Progenitor cell of endocrine pancreas (in vitro differentiated cells): ENCODE results near the gene H1-8. TPM values are rescaled to one million over a fixed set of nuclear protein-coding genes. Genes with fewer than 3 reads are reported as not detected.
A peak's percentile ranks its signal among the peaks of the same experiment; 100 is the strongest.

Source experiments
- DNase-seq: peaks from one replicate; pipeline ENCODE4 v3.0.0; 2021; ENCODE audit warnings: low spot score; ENCODE audit not compliant: unreplicated experiment
- H3K27ac Mint-ChIP-seq: 2 replicates; pipeline ENCODE4 v1.8.0; 2021; ENCODE audit warnings: mild to moderate bottlenecking, moderate library complexity, mixed read lengths
- H3K27me3 Mint-ChIP-seq: 2 replicates; pipeline ENCODE4 v1.8.0; 2021; ENCODE audit warnings: mixed read lengths
- H3K36me3 Mint-ChIP-seq: 2 replicates; pipeline ENCODE4 v1.8.0; 2022; ENCODE audit warnings: mixed read lengths; ENCODE audit not compliant: insufficient read depth
- H3K4me1 Mint-ChIP-seq: 2 replicates; pipeline ENCODE4 v1.8.0; 2021; ENCODE audit warnings: low read depth, mixed read lengths
- H3K4me3 Mint-ChIP-seq: 2 replicates; pipeline ENCODE4 v1.8.0; 2021; ENCODE audit warnings: low read depth, mild to moderate bottlenecking, moderate library complexity, mixed read lengths
- H3K9me3 Mint-ChIP-seq: 2 replicates; pipeline ENCODE4 v1.8.0; 2021; ENCODE audit warnings: low read depth, mixed read lengths
- CTCF ChIP-seq: fragments of 200-600 bp; sonication (generic); IDR thresholded peaks from one replicate; pipeline ENCODE4 v1.5.0; 2021; ENCODE audit warnings: antibody characterized with exemption, mild to moderate bottlenecking; ENCODE audit not compliant: unreplicated experiment
- total RNA-seq: library from RNA; stranded (reverse); gene quantifications from 2 replicates; pipeline ENCODE4 v1.2.1, GENCODE V29; 2021

H1-8 gene
- total RNA-seq, 1 donor from 2014 or later = not detected

DNA sequence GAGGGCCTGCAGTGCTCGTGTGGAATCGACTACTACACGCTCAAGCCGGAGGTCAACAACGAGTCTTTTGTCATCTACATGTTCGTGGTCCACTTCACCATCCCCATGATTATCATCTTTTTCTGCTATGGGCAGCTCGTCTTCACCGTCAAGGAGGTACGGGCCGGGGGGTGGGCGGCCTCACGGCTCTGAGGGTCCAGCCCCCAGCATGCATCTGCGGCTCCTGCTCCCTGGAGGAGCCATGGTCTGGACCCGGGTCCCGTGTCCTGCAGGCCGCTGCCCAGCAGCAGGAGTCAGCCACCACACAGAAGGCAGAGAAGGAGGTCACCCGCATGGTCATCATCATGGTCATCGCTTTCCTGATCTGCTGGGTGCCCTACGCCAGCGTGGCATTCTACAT lies 10.7 kb upstream of the H1-8 start:
- Mint-ChIP-seq H3K27ac (no peak overlapping the region), H3K4me3 (no peak overlapping the region), H3K27me3 (no peaks in the 10 kb centered on the region), H3K9me3 (no peaks in the 10 kb centered on the region), H3K4me1 (peaks cover 20% of the 10 kb centered on the region), H3K36me3 (no peaks in the 10 kb centered on the region)
- no peak for DNase-seq
- no peak for TF ChIP-seq CTCF

DNA sequence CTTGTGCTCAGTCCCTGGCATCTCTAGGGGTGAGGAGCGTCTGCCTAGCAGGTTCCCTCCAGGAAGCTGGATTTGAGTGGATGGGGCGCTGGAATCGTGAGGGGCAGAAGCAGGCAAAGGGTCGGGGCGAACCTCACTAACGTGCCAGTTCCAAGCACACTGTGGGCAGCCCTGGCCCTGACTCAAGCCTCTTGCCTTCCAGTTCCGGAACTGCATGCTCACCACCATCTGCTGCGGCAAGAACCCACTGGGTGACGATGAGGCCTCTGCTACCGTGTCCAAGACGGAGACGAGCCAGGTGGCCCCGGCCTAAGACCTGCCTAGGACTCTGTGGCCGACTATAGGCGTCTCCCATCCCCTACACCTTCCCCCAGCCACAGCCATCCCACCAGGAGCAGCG lies 9.6 kb upstream of the H1-8 start:
- DNase-seq = no peak
- Mint-ChIP-seq H3K4me1 (peaks cover 20% of the 10 kb centered on the region), H3K36me3 (no peaks in the 10 kb centered on the region), H3K27ac (no peak overlapping the region), H3K9me3 (no peaks in the 10 kb centered on the region), H3K27me3 (no peaks in the 10 kb centered on the region), H3K4me3 (no peak overlapping the region)
- TF ChIP-seq CTCF = no peak

- H3K9me3 Mint-ChIP-seq = no peaks in the 10 kb centered on the region
- H3K4me3 Mint-ChIP-seq = no peak overlapping the region
- DNase-seq = no peak
- peaks cover 20% of the 10 kb centered on the region for H3K4me1 Mint-ChIP-seq
- no peaks in the 10 kb centered on the region for H3K36me3 Mint-ChIP-seq
- peak overlapping the region; percentile 80 for H3K27ac Mint-ChIP-seq
- H3K27me3 Mint-ChIP-seq = no peaks in the 10 kb centered on the region
- no peak for TF ChIP-seq CTCF
Measured at GRCh38 chr3:129534428-129535027, 8.4 kb upstream of the H1-8 start.

- no peak for TF ChIP-seq CTCF
- Mint-ChIP-seq H3K27me3 (no peaks in the 10 kb centered on the region), H3K4me1 (peaks cover 17% of the 10 kb centered on the region), H3K9me3 (no peaks in the 10 kb centered on the region), H3K36me3 (no peaks in the 10 kb centered on the region), H3K27ac (no peak overlapping the region), H3K4me3 (no peak overlapping the region)
- no peak for DNase-seq
Measured at GRCh38 chr3:129535075-129535474, 7.9 kb upstream of the H1-8 start.

- H3K4me1 Mint-ChIP-seq = peaks cover 11% of the 10 kb centered on the region
- H3K27me3 Mint-ChIP-seq = no peaks in the 10 kb centered on the region
- no peaks in the 10 kb centered on the region for H3K36me3 Mint-ChIP-seq
- peak overlapping the region; percentile 20 for H3K27ac Mint-ChIP-seq
- no peak for TF ChIP-seq CTCF
- H3K4me3 Mint-ChIP-seq = no peak overlapping the region
- no peaks in the 10 kb centered on the region for H3K9me3 Mint-ChIP-seq
- no peak for DNase-seq
Measured at GRCh38 chr3:129536374-129536667, 6.7 kb upstream of the H1-8 start.
